DND-41 (cell line): ENCODE data around the gene SNTA1.
"Not testable (repeated sequence)": the region's sequence is repeated elsewhere in the genome, so short reads cannot be mapped to it uniquely, and the experiment has no call there.

Experiments used
- EZH2 ChIP-seq: IDR thresholded peaks from 3 replicates; pipeline ENCODE4 v1.6.1; 2012; ENCODE audit warnings: borderline replicate concordance, low read depth, mild to moderate bottlenecking, moderate library complexity, low read length, inconsistent platforms; ENCODE audit not compliant: severe bottlenecking
- TF ChIP-seq, protein P1 (sequence below): IDR thresholded peaks from 2 replicates; pipeline ENCODE4 v1.5.1; 2012; ENCODE audit warnings: borderline replicate concordance, low read length, moderate library complexity, mild to moderate bottlenecking; ENCODE audit not compliant: poor library complexity, severe bottlenecking; ENCODE audit errors: extremely low read depth

DNA sequence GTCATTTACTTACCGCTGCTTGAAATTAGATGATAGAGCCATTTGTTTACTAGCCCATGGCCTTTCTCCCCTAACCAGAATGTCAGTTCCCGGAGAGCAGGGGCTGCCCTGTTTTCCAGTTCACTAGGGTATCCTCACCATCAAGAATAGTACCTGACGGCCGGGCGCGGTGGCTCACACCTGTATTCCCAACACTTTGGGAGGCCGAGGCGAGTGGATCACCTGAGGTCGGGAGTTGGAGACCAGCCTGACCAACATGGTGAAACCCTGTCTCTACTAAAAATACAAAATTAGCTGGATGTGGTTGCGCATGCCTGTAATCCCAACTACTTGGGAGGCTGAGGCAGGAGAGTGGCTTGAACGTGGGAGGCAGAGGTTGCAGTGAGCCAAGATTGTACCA is 19.7 kb downstream of the SNTA1 start:
- TF ChIP-seq, protein P1, sequence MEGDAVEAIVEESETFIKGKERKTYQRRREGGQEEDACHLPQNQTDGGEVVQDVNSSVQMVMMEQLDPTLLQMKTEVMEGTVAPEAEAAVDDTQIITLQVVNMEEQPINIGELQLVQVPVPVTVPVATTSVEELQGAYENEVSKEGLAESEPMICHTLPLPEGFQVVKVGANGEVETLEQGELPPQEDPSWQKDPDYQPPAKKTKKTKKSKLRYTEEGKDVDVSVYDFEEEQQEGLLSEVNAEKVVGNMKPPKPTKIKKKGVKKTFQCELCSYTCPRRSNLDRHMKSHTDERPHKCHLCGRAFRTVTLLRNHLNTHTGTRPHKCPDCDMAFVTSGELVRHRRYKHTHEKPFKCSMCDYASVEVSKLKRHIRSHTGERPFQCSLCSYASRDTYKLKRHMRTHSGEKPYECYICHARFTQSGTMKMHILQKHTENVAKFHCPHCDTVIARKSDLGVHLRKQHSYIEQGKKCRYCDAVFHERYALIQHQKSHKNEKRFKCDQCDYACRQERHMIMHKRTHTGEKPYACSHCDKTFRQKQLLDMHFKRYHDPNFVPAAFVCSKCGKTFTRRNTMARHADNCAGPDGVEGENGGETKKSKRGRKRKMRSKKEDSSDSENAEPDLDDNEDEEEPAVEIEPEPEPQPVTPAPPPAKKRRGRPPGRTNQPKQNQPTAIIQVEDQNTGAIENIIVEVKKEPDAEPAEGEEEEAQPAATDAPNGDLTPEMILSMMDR = not testable (repeated sequence)
- not testable (repeated sequence) for TF ChIP-seq EZH2
